ENCODE data around the gene PCID2. TPM values are rescaled to one million over a fixed set of nuclear protein-coding genes. Genes with fewer than 3 reads are reported as not detected.
"Not testable (repeated sequence)": the region's sequence is repeated elsewhere in the genome, so short reads cannot be mapped to it uniquely, and the experiment has no call there.

Gene PCID2
- total RNA-seq, result 10 to 100 TPM; 30.7 to 62.5 (median 37.1) TPM

- 0 to 1% methylated on average over 10 to 56 of the region's 103 CpGs for WGBS, 2 donors
- peaks cover 22 to 56% (median 33%) of the 10 kb centered on the region in 4 donors for H3K4me1 ChIP-seq
These were observed at the start of gene PCID2 for GRCh38 chr13:113208421-113209335. Gene PCID2, minus strand, starts transcription at chr13:113208669. Its CDS starts 35 bp downstream, at chr13:113208634.

DNA sequence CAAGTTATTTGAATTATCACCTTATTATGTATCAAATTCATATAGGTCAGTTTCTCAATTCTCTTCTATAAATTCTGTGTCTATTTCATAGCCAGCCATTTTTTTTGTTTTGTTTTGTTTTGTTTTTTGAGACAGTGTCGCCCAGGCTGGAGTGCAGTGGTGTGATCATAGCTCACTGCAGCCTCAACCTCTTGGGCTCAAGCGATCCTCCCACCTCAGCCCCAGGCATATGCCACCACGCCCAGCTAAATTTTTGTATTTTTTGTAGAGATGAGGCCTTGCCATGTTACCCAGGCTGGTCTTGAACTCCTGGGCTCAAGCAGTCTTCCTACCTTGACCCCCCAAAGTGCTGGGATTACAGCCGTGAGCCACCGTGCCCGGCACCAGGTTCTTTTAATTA lies 49.4 kb upstream of the PCID2 start:
- 96 to 98% methylated on average over 6 of the region's 6 CpGs for WGBS, 2 donors

More at GRCh38 chr13:113208421-113209335, at the start of gene PCID2:
- Histone ChIP-seq H3K4me3 (peak within 1 kb of the TSS; percentile 82 to 97 (median 90)), H3K27me3 (no peaks in the 10 kb centered on the region), H3K9me3 (no peaks in the 10 kb centered on the region), H3K36me3 (peaks cover 0 to 9% (median 4%) of the 10 kb centered on the region in 4 donors), H3K27ac (peak within 1 kb of the TSS; percentile 96 to 99 (median 98))
- TF ChIP-seq POLR2A (IDR thresholded peaks at IDR 0.05) (peak; percentile 71 to 87 (median 80)), POLR2AphosphoS5 (IDR thresholded peaks at IDR 0.05) (peak; percentile 92 to 94), EP300 (IDR thresholded peaks at IDR 0.05) (peak in 1 of 4 donors; percentile 80)
- TF ChIP-seq, protein P1, sequence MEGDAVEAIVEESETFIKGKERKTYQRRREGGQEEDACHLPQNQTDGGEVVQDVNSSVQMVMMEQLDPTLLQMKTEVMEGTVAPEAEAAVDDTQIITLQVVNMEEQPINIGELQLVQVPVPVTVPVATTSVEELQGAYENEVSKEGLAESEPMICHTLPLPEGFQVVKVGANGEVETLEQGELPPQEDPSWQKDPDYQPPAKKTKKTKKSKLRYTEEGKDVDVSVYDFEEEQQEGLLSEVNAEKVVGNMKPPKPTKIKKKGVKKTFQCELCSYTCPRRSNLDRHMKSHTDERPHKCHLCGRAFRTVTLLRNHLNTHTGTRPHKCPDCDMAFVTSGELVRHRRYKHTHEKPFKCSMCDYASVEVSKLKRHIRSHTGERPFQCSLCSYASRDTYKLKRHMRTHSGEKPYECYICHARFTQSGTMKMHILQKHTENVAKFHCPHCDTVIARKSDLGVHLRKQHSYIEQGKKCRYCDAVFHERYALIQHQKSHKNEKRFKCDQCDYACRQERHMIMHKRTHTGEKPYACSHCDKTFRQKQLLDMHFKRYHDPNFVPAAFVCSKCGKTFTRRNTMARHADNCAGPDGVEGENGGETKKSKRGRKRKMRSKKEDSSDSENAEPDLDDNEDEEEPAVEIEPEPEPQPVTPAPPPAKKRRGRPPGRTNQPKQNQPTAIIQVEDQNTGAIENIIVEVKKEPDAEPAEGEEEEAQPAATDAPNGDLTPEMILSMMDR (IDR thresholded peaks at IDR 0.05), result peak in 2 of 6 experiments; percentile 11 to 13
- DNase-seq (peak; percentile 90 to 98), ATAC-seq (ENCODE audit: low FRiP score in 2 of 2) (peak; percentile 95 to 97)

GRCh38 chr13:113252516-113253095 lies 44.1 kb upstream of the PCID2 start:
- no peak for TF ChIP-seq POLR2AphosphoS5 (IDR thresholded peaks at IDR 0.05)
- no peak for TF ChIP-seq EP300 (IDR thresholded peaks at IDR 0.05)
- TF ChIP-seq, protein P1 (IDR thresholded peaks at IDR 0.05), result no peak
- TF ChIP-seq POLR2A (IDR thresholded peaks at IDR 0.05), result no peak
- Histone ChIP-seq H3K4me1 (no peaks in the 10 kb centered on the region), H3K4me3 (no peak overlapping the region), H3K27ac (no peak overlapping the region), H3K9me3 (no peaks in the 10 kb centered on the region), H3K36me3 (peaks cover 18 to 99% (median 73%) of the 10 kb centered on the region in 4 donors), H3K27me3 (no peaks in the 10 kb centered on the region)
- no peak for ATAC-seq (ENCODE audit: low FRiP score in 2 of 2)
- 82 to 84% methylated on average over 10 to 11 of the region's 11 CpGs for WGBS, 2 donors
- DNase-seq, result no peak

More for the DNA sequence above, 49.4 kb upstream of the PCID2 start:
- not testable (repeated sequence) for ATAC-seq (ENCODE audit: low FRiP score in 2 of 2); H3K27me3 ChIP-seq; DNase-seq; H3K4me3 ChIP-seq; H3K4me1 ChIP-seq; H3K9me3 ChIP-seq; H3K27ac ChIP-seq
- peaks cover 10 to 97% (median 54%) of the 10 kb centered on the region in 4 donors for H3K36me3 ChIP-seq

DNA sequence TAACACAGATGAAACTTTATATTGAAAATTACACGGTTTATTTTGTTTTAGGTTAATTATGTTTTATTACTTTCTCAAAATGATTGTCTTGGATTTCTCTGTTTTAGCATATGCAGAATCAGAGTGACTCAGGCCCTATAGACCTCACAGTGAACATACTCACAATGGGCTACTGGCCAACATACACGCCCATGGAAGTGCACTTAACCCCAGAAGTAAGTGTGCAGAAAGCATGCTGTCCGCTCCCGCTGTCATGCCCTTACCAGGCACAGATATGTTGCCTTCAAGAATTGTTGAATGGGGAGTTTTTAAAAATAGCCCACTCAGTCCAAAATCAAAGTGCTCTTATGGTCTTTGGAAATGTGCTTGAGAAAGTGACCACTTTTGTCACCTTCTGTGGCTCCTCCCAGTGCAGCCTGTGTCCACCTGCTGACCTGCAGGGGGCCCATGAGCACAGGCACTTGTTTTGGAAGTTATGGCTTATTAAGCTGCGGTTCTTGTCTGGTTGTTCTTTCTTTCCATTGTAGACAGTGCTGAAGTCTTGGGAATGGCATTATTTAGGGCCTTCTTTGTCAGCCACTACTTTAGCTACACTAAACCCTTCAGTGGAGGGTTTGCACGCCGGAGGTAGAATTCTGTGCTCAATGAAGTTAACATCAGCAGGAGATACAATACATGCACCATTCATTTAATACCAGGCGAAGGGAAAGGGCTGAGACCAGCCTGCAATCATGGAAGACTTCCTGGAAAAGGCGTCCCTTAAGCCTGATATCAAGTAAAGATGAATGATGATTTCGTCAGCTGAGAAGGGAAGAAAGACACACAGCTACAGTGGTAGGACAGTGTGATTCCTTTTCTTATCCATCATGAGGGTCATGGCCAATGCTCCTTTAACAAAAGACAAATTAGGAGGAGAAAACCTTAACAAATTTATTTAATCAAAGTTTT lies 37.7 kb upstream of the PCID2 start:
- Histone ChIP-seq H3K27ac (no peak overlapping the region), H3K4me3 (no peak overlapping the region), H3K36me3 (peaks cover 23 to 98% (median 74%) of the 10 kb centered on the region in 4 donors), H3K9me3 (no peaks in the 10 kb centered on the region), H3K4me1 (no peaks in the 10 kb centered on the region), H3K27me3 (no peaks in the 10 kb centered on the region)
- 69% methylated on average over 10 of the region's 10 CpGs for WGBS, 2 donors
- peak in 1 of 2 donors; percentile 18 for TF ChIP-seq POLR2AphosphoS5 (IDR thresholded peaks at IDR 0.05)
- TF ChIP-seq POLR2A (IDR thresholded peaks at IDR 0.05), result no peak
- TF ChIP-seq, protein P1 (IDR thresholded peaks at IDR 0.05), result peak in 4 of 6 experiments; percentile 20 to 51 (median 35)
- TF ChIP-seq EP300 (IDR thresholded peaks at IDR 0.05), result peak in 1 of 4 donors; percentile 42
- DNase-seq (peak in 1 of 2 donors; percentile 71), ATAC-seq (ENCODE audit: low FRiP score in 2 of 2) (peak; percentile 32 to 85)
